HepG2 (cell line): ENCODE measurements around the gene UNKL. TPM values are rescaled to one million over a fixed set of nuclear protein-coding genes. Genes with fewer than 3 reads are reported as not detected.

ENCODE experiments used
- ARNTL ChIP-seq: sonication (generic); formaldehyde crosslinking; IDR thresholded peaks from 2 replicates; pipeline ENCODE4 v1.4.0; 2020; ENCODE audit warnings: mild to moderate bottlenecking, missing genetic modification reagents
- BORCS8-MEF2B ChIP-seq: sonication (generic); formaldehyde crosslinking; IDR thresholded peaks from 2 replicates; pipeline ENCODE4 v1.8.0; 2022; ENCODE audit warnings: mild to moderate bottlenecking, missing genetic modification reagents
- DNMT1 ChIP-seq: sonication (generic); formaldehyde crosslinking; IDR thresholded peaks from 2 replicates; pipeline ENCODE4 v1.5.1; 2020; ENCODE audit warnings: mild to moderate bottlenecking, missing genetic modification reagents
- HOXA3 ChIP-seq: sonication (generic); formaldehyde crosslinking; IDR thresholded peaks from 2 replicates; pipeline ENCODE4 v1.5.0; 2020; ENCODE audit warnings: missing genetic modification reagents
- MTERF4 ChIP-seq: sonication (generic); formaldehyde crosslinking; IDR thresholded peaks from 2 replicates; pipeline ENCODE4 v1.8.0; 2023; ENCODE audit warnings: mild to moderate bottlenecking, missing genetic modification reagents
- NFATC3 ChIP-seq: sonication (generic); formaldehyde crosslinking; IDR thresholded peaks from 2 replicates; pipeline ENCODE4 v1.5.1; 2020; ENCODE audit warnings: mild to moderate bottlenecking, missing genetic modification reagents
- NFIB ChIP-seq: sonication (generic); formaldehyde crosslinking; IDR thresholded peaks from 2 replicates; pipeline ENCODE4 v1.9.0; 2021; ENCODE audit warnings: missing genetic modification reagents, mild to moderate bottlenecking, borderline replicate concordance
- RBAK ChIP-seq: sonication (generic); formaldehyde crosslinking; IDR thresholded peaks from 2 replicates; pipeline ENCODE4 v1.5.1; 2020; ENCODE audit warnings: mild to moderate bottlenecking, missing genetic modification reagents
- TP53 ChIP-seq: sonication (generic); formaldehyde crosslinking; conservative IDR thresholded peaks from 2 replicates; pipeline ENCODE4 v1.4.0; 2020; ENCODE audit warnings: missing genetic modification reagents
- ZFP41 ChIP-seq: sonication (generic); formaldehyde crosslinking; IDR thresholded peaks from 2 replicates; pipeline ENCODE4 v1.4.0; 2020; ENCODE audit warnings: mild to moderate bottlenecking, missing genetic modification reagents, borderline replicate concordance
- ZFY ChIP-seq: sonication (generic); formaldehyde crosslinking; IDR thresholded peaks from 2 replicates; pipeline ENCODE4 v1.4.0; 2020; ENCODE audit warnings: missing genetic modification reagents
- ZNF17 ChIP-seq: sonication (generic); formaldehyde crosslinking; IDR thresholded peaks from 2 replicates; pipeline ENCODE4 v1.5.0; 2020; ENCODE audit warnings: mild to moderate bottlenecking, missing genetic modification reagents
- ZNF251 ChIP-seq: sonication (generic); formaldehyde crosslinking; IDR thresholded peaks from 2 replicates; pipeline ENCODE4 v1.9.0; 2021; ENCODE audit warnings: mild to moderate bottlenecking, missing genetic modification reagents
- ZNF407 ChIP-seq: sonication (generic); formaldehyde crosslinking; IDR thresholded peaks from one replicate; pipeline ENCODE4 v1.5.1; 2020; ENCODE audit warnings: mild to moderate bottlenecking, missing genetic modification reagents; ENCODE audit errors: not compliant biosample characterization
- ZNF430 ChIP-seq: sonication (generic); formaldehyde crosslinking; IDR thresholded peaks from 2 replicates; pipeline ENCODE4 v1.9.0; 2021; ENCODE audit warnings: mild to moderate bottlenecking, missing genetic modification reagents
- ZZZ3 ChIP-seq: sonication (generic); formaldehyde crosslinking; IDR thresholded peaks from 2 replicates; pipeline ENCODE4 v1.4.0; 2020; ENCODE audit warnings: missing genetic modification reagents, mild to moderate bottlenecking, borderline replicate concordance
- polyA plus RNA-seq, 8 experiments: library from polyadenylated mRNA; depleted of rRNA in 3 of 8; stranded (reverse) in 7 of 8; unstranded in 1 of 8; fragments of >200 nt; fragmentation: Illumina TruSeq in 4 of 8; extraction: Trizol in 4 of 8; gene quantifications; 2 replicates each; pipeline versions ENCODE4 v1.2.1 to v1.2.3, GENCODE V29; 2011 to 2016; ENCODE audit warnings: low read depth in 4 of 8, missing spikeins in 1 of 8, mixed read lengths in 1 of 8; ENCODE audit not compliant: insufficient read depth in 1 of 8
- total RNA-seq, 5 experiments: library from RNA; depleted of rRNA; stranded (reverse); fragments of >200 nt; fragmentation: Illumina TruSeq; extraction: Trizol; gene quantifications; 2 replicates each; pipeline ENCODE4 v1.2.3, GENCODE V29; 2016; ENCODE audit warnings: low read depth in 1 of 5
- TF ChIP-seq, protein P1 (sequence below): sonication (generic); formaldehyde crosslinking; conservative IDR thresholded peaks from 2 replicates; pipeline ENCODE4 v1.4.0; 2020; ENCODE audit warnings: missing genetic modification reagents
- TF ChIP-seq, protein P2 (sequence below): sonication (generic); formaldehyde crosslinking; IDR thresholded peaks from 2 replicates; pipeline ENCODE4 v1.8.1; 2023; ENCODE audit warnings: mild to moderate bottlenecking, missing genetic modification reagents, borderline replicate concordance

The UNKL gene
- total and polyA plus RNA-seq, 2 of the 13 experiments (the other 11 are each of a cell fraction or from before 2014, with no cell fraction given): 10.4 to 17.6 TPM

DNA sequence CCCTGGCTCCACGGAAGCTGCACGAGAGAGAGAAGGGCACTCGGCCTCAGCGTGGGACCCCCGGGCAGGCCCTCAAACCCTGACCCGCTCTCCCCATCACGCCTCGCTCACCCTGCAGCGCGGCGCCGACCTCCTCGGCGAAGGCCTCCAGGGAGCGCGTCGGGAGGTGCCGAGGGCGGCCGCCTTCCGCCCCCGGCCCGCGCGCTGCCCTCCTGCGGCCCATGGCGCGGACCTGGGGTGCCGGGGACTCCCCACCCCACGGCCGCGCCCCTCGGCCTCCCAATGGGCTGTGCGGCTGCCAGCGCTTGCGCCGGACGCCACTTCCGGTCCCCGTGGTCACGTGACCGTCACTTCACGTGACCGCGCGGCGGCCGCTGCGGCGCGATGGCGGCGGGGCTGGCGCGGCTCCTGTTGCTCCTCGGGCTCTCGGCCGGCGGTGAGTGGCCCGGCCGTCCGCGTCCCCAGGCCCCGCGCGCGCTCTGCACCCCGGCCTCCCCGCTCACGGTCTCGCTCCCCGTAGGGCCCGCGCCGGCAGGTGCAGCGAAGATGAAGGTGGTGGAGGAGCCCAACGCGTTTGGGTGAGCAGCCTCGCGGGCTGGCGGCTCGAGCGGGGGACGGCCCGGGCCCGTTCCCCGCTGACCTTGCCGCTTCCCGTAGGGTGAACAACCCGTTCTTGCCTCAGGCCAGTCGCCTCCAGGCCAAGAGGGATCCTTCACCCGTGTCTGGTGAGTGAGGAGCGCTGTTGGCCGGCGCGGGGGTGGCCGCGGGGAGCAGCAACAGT lies 62.7 kb downstream of the UNKL start, which contains the start of the genes GNPTG and TSR3 (continued):
- TF ChIP-seq ZNF407: no peak
- TF ChIP-seq NFIB: no peak
- TF ChIP-seq, protein P1, sequence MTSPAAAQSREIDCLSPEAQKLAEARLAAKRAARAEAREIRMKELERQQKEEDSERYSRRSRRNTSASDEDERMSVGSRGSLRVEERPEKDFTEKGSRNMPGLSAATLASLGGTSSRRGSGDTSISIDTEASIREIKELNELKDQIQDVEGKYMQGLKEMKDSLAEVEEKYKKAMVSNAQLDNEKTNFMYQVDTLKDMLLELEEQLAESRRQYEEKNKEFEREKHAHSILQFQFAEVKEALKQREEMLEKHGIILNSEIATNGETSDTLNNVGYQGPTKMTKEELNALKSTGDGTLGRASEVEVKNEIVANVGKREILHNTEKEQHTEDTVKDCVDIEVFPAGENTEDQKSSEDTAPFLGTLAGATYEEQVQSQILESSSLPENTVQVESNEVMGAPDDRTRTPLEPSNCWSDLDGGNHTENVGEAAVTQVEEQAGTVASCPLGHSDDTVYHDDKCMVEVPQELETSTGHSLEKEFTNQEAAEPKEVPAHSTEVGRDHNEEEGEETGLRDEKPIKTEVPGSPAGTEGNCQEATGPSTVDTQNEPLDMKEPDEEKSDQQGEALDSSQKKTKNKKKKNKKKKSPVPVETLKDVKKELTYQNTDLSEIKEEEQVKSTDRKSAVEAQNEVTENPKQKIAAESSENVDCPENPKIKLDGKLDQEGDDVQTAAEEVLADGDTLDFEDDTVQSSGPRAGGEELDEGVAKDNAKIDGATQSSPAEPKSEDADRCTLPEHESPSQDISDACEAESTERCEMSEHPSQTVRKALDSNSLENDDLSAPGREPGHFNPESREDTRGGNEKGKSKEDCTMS (CRISPR knock-in tag): no peak
- 0 out of 2 replicates have a peak, but pooled peaks have one; percentile 36 for TF ChIP-seq MTERF4
- TF ChIP-seq ZNF251: no peak
- TF ChIP-seq ZFY (CRISPR knock-in tag): peak; percentile 94
- TF ChIP-seq DNMT1 (CRISPR knock-in tag): 0 out of 2 replicates have a peak, but pooled peaks have one; percentile 79
- TF ChIP-seq ARNTL (CRISPR knock-in tag): 0 out of 2 replicates have a peak, but pooled peaks have one; percentile 60
- TF ChIP-seq, protein P2, sequence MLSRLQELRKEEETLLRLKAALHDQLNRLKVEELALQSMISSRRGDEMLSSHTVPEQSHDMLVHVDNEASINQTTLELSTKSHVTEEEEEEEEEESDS (CRISPR knock-in tag): no peak
- peak; percentile 97 for TF ChIP-seq HOXA3 (CRISPR knock-in tag)
- TF ChIP-seq ZZZ3 (CRISPR knock-in tag): peak; percentile 52; the same call in 1 of the 2 replicates
- no peak for TF ChIP-seq TP53 (CRISPR knock-in tag)
- 0 out of 2 replicates have a peak, but pooled peaks have one; percentile 12 for TF ChIP-seq ZNF430 (CRISPR knock-in tag)
- TF ChIP-seq ZFP41 (CRISPR knock-in tag): no peak
- TF ChIP-seq RBAK (CRISPR knock-in tag): no peak
- TF ChIP-seq ZNF17: no peak
- no peak for TF ChIP-seq NFATC3 (CRISPR knock-in tag)
- no peak for TF ChIP-seq BORCS8-MEF2B
